HepG2 (cell line): Measurements from ENCODE around the gene BRD3. TPM values are rescaled to one million over a fixed set of nuclear protein-coding genes. Genes with fewer than 3 reads are reported as not detected.

Experiments
- ADNP ChIP-seq: sonication (generic); formaldehyde crosslinking; IDR thresholded peaks from 2 replicates; pipeline ENCODE4 v1.4.0; 2020; ENCODE audit warnings: missing genetic modification reagents
- HOXA3 ChIP-seq: sonication (generic); formaldehyde crosslinking; IDR thresholded peaks from 2 replicates; pipeline ENCODE4 v1.5.0; 2020; ENCODE audit warnings: missing genetic modification reagents
- POGZ ChIP-seq: sonication (generic); formaldehyde crosslinking; IDR thresholded peaks from 2 replicates; pipeline ENCODE4 v1.4.0; 2020; ENCODE audit warnings: mild to moderate bottlenecking, missing genetic modification reagents
- RARG ChIP-seq: sonication (generic); formaldehyde crosslinking; IDR thresholded peaks from 2 replicates; pipeline ENCODE4 v1.4.0; 2020; ENCODE audit warnings: low read depth, mild to moderate bottlenecking, missing genetic modification reagents
- RBFOX2 ChIP-seq: fragments of 200-400 bp; formaldehyde crosslinking; IDR thresholded peaks from 2 replicates; pipeline ENCODE4 v1.6.1; 2017; ENCODE audit warnings: low read depth, mild to moderate bottlenecking, low read length
- RCOR2 ChIP-seq: IDR thresholded peaks from 2 replicates; pipeline ENCODE4 v1.6.1; 2016; ENCODE audit warnings: missing biosample characterization, missing genetic modification reagents
- ZNF264 ChIP-seq: sonication (generic); formaldehyde crosslinking; IDR thresholded peaks from 2 replicates; pipeline ENCODE4 v1.4.0; 2020; ENCODE audit warnings: missing genetic modification reagents
- ZNF432 ChIP-seq: sonication (generic); formaldehyde crosslinking; IDR thresholded peaks from 2 replicates; pipeline ENCODE4 v1.5.0; 2020; ENCODE audit warnings: missing genetic modification reagents, mild to moderate bottlenecking, borderline replicate concordance
- ZNF44 ChIP-seq: sonication (generic); formaldehyde crosslinking; IDR thresholded peaks from 2 replicates; pipeline ENCODE4 v1.5.1; 2020; ENCODE audit warnings: mild to moderate bottlenecking, missing genetic modification reagents
- ZNF766 ChIP-seq: sonication (generic); formaldehyde crosslinking; IDR thresholded peaks from 2 replicates; pipeline ENCODE4 v1.5.0; 2020; ENCODE audit warnings: missing genetic modification reagents, borderline replicate concordance
- ZSCAN12 ChIP-seq: sonication (generic); formaldehyde crosslinking; IDR thresholded peaks from 2 replicates; pipeline ENCODE4 v1.9.0; 2021; ENCODE audit warnings: mild to moderate bottlenecking, missing genetic modification reagents
- polyA plus RNA-seq, 8 experiments: library from polyadenylated mRNA; depleted of rRNA in 3 of 8; stranded (reverse) in 7 of 8; unstranded in 1 of 8; fragments of >200 nt; fragmentation: Illumina TruSeq in 4 of 8; extraction: Trizol in 4 of 8; gene quantifications; 2 replicates each; pipeline versions ENCODE4 v1.2.1 to v1.2.3, GENCODE V29; 2011 to 2016; ENCODE audit warnings: low read depth in 4 of 8, missing spikeins in 1 of 8, mixed read lengths in 1 of 8; ENCODE audit not compliant: insufficient read depth in 1 of 8
- total RNA-seq, 5 experiments: library from RNA; depleted of rRNA; stranded (reverse); fragments of >200 nt; fragmentation: Illumina TruSeq; extraction: Trizol; gene quantifications; 2 replicates each; pipeline ENCODE4 v1.2.3, GENCODE V29; 2016; ENCODE audit warnings: low read depth in 1 of 5
- TF ChIP-seq, protein P1 (sequence below): sonication (generic); formaldehyde crosslinking; IDR thresholded peaks from 2 replicates; pipeline ENCODE4 v1.4.0; 2020; ENCODE audit warnings: missing genetic modification reagents
- TF ChIP-seq, protein P2 (sequence below): sonication (generic); formaldehyde crosslinking; IDR thresholded peaks from 2 replicates; pipeline ENCODE4 v1.4.0; 2020; ENCODE audit warnings: missing genetic modification reagents, borderline replicate concordance
- TF ChIP-seq, protein P3 (sequence below): sonication (generic); formaldehyde crosslinking; IDR thresholded peaks from 2 replicates; pipeline ENCODE4 v1.5.0; 2020; ENCODE audit warnings: mild to moderate bottlenecking, missing genetic modification reagents, borderline replicate concordance
- TF ChIP-seq, protein P4 (sequence below): sonication (generic); formaldehyde crosslinking; IDR thresholded peaks from 2 replicates; pipeline ENCODE4 v1.5.0; 2020; ENCODE audit warnings: mild to moderate bottlenecking, missing genetic modification reagents

BRD3 gene
- total and polyA plus RNA-seq, 2 of the 13 experiments (the other 11 are each of a cell fraction or from before 2014, with no cell fraction given) = 5.9 to 12.9 TPM

DNA sequence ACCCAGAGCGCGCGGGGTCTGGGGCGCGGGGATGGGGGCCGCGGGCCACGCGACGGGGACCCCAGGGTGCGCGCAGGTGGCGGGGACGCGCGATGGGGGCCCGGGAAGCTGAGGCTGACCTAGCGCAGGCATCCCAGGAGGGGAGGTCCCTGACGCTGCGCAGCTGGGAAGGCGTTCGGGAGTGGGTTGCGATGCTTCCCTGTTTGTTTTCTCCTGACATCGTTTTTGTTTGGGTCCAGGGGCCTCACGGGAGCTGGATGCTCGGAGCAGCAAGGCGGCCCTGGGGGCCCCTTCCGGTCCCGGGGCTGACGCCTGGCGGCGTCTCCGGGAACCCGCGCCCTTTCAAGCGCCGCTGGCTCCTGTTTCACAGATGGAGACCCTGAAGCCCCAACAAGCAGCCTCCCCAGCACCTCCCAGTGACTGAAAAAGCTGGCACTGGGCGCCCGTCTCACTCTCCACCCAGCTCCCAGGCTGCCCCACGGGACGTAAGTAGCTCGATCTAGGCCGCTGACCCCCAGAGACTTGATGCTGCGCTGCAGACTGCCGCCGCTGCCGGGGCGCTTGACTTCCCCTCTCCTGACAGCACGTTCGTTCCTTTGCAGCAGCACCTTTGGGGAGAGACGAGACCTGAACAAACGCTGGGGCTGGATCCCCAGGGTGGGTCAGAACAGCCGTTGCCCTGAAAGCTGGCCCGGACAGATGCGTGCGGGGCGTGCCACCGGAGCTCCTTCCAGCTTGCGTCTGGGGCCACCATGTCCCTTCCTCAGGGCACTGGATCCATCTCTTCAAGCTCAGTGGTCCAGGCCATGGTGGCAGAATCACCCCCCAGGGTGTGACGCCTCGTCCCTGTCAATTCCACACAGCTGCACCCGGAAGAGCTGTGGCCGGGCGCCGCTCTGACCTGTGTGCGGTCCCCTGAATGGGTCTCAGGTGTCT is 42.0 kb downstream of the BRD3 start (continued):
- TF ChIP-seq, protein P1, sequence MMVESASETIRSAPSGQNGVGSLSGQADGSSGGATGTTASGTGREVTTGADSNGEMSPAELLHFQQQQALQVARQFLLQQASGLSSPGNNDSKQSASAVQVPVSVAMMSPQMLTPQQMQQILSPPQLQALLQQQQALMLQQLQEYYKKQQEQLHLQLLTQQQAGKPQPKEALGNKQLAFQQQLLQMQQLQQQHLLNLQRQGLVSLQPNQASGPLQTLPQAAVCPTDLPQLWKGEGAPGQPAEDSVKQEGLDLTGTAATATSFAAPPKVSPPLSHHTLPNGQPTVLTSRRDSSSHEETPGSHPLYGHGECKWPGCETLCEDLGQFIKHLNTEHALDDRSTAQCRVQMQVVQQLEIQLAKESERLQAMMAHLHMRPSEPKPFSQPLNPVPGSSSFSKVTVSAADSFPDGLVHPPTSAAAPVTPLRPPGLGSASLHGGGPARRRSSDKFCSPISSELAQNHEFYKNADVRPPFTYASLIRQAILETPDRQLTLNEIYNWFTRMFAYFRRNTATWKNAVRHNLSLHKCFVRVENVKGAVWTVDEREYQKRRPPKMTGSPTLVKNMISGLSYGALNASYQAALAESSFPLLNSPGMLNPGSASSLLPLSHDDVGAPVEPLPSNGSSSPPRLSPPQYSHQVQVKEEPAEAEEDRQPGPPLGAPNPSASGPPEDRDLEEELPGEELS (CRISPR knock-in tag) = peak; percentile 11; the same call in 1 of the 2 replicates
- TF ChIP-seq, protein P2, sequence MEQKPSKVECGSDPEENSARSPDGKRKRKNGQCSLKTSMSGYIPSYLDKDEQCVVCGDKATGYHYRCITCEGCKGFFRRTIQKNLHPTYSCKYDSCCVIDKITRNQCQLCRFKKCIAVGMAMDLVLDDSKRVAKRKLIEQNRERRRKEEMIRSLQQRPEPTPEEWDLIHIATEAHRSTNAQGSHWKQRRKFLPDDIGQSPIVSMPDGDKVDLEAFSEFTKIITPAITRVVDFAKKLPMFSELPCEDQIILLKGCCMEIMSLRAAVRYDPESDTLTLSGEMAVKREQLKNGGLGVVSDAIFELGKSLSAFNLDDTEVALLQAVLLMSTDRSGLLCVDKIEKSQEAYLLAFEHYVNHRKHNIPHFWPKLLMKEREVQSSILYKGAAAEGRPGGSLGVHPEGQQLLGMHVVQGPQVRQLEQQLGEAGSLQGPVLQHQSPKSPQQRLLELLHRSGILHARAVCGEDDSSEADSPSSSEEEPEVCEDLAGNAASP = no peak
- TF ChIP-seq, protein P3, sequence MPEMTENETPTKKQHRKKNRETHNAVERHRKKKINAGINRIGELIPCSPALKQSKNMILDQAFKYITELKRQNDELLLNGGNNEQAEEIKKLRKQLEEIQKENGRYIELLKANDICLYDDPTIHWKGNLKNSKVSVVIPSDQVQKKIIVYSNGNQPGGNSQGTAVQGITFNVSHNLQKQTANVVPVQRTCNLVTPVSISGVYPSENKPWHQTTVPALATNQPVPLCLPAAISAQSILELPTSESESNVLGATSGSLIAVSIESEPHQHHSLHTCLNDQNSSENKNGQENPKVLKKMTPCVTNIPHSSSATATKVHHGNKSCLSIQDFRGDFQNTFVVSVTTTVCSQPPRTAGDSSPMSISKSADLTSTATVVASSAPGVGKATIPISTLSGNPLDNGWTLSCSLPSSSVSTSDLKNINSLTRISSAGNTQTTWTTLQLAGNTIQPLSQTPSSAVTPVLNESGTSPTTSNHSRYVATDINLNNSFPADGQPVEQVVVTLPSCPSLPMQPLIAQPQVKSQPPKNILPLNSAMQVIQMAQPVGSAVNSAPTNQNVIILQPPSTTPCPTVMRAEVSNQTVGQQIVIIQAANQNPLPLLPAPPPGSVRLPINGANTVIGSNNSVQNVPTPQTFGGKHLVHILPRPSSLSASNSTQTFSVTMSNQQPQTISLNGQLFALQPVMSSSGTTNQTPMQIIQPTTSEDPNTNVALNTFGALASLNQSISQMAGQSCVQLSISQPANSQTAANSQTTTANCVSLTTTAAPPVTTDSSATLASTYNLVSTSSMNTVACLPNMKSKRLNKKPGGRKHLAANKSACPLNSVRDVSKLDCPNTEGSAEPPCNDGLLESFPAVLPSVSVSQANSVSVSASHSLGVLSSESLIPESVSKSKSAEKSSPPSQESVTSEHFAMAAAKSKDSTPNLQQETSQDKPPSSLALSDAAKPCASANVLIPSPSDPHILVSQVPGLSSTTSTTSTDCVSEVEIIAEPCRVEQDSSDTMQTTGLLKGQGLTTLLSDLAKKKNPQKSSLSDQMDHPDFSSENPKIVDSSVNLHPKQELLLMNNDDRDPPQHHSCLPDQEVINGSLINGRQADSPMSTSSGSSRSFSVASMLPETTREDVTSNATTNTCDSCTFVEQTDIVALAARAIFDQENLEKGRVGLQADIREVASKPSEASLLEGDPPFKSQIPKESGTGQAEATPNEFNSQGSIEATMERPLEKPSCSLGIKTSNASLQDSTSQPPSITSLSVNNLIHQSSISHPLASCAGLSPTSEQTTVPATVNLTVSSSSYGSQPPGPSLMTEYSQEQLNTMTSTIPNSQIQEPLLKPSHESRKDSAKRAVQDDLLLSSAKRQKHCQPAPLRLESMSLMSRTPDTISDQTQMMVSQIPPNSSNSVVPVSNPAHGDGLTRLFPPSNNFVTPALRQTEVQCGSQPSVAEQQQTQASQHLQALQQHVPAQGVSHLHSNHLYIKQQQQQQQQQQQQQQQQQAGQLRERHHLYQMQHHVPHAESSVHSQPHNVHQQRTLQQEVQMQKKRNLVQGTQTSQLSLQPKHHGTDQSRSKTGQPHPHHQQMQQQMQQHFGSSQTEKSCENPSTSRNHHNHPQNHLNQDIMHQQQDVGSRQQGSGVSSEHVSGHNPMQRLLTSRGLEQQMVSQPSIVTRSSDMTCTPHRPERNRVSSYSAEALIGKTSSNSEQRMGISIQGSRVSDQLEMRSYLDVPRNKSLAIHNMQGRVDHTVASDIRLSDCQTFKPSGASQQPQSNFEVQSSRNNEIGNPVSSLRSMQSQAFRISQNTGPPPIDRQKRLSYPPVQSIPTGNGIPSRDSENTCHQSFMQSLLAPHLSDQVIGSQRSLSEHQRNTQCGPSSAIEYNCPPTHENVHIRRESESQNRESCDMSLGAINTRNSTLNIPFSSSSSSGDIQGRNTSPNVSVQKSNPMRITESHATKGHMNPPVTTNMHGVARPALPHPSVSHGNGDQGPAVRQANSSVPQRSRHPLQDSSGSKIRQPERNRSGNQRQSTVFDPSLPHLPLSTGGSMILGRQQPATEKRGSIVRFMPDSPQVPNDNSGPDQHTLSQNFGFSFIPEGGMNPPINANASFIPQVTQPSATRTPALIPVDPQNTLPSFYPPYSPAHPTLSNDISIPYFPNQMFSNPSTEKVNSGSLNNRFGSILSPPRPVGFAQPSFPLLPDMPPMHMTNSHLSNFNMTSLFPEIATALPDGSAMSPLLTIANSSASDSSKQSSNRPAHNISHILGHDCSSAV (CRISPR knock-in tag) = no peak
- TF ChIP-seq POGZ (CRISPR knock-in tag) (no peak), ZNF264 (no peak), ZNF44 (CRISPR knock-in tag) (no peak), HOXA3 (CRISPR knock-in tag) (peak; percentile 55), ZSCAN12 (CRISPR knock-in tag) (no peak), RCOR2 (no peak), ZNF432 (no peak), RARG (CRISPR knock-in tag) (no peak), ZNF766 (CRISPR knock-in tag) (no peak), ADNP (CRISPR knock-in tag) (no peak), RBFOX2 (peak; percentile 40; the same call in 1 of the 2 replicates)
- TF ChIP-seq, protein P4, sequence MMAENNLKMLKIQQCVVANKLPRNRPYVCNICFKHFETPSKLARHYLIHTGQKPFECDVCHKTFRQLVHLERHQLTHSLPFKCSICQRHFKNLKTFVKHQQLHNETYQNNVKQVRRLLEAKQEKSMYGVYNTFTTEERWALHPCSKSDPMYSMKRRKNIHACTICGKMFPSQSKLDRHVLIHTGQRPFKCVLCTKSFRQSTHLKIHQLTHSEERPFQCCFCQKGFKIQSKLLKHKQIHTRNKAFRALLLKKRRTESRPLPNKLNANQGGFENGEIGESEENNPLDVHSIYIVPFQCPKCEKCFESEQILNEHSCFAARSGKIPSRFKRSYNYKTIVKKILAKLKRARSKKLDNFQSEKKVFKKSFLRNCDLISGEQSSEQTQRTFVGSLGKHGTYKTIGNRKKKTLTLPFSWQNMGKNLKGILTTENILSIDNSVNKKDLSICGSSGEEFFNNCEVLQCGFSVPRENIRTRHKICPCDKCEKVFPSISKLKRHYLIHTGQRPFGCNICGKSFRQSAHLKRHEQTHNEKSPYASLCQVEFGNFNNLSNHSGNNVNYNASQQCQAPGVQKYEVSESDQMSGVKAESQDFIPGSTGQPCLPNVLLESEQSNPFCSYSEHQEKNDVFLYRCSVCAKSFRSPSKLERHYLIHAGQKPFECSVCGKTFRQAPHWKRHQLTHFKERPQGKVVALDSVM (CRISPR knock-in tag) = no peak
